DND-41 (cell line): ENCODE results near the gene ZCCHC18.

ENCODE experiments used
- ATAC-seq: fragments of 200-7000 bp; cut with Tn5 transposase; 3 replicates; pipeline ENCODE4 v1.9.1; 2021; ENCODE audit warnings: low read depth; ENCODE audit not compliant: insufficient read depth
- DNase-seq: peaks from one replicate; pipeline ENCODE4 v3.0.0-alpha.2; 2020
- H2AFZ ChIP-seq: 2 replicates; pipeline ENCODE4 v1.6.0; 2012; ENCODE audit warnings: low read depth, low read length
- H3K27ac ChIP-seq: 2 replicates; pipeline ENCODE4 v1.5.1; 2012; ENCODE audit warnings: low read length, inconsistent platforms
- H3K27me3 ChIP-seq: fragments of 200-600 bp; sonication (generic); 2 replicates; pipeline ENCODE4 v1.6.0; 2012; ENCODE audit warnings: low read length, mild to moderate bottlenecking, inconsistent platforms; ENCODE audit not compliant: insufficient read depth, poor library complexity
- H3K36me3 ChIP-seq: 2 replicates; pipeline ENCODE4 v1.5.1; 2012; ENCODE audit warnings: low read length, inconsistent platforms; ENCODE audit not compliant: insufficient read depth
- H3K4me1 ChIP-seq: 2 replicates; pipeline ENCODE4 v1.5.1; 2012; ENCODE audit warnings: mild to moderate bottlenecking, low read length; ENCODE audit not compliant: insufficient read depth
- H3K4me2 ChIP-seq: 2 replicates; pipeline ENCODE4 v1.6.0; 2012; ENCODE audit warnings: mild to moderate bottlenecking, moderate library complexity, low read length, inconsistent platforms; ENCODE audit not compliant: insufficient read depth
- H3K4me3 ChIP-seq, 2 experiments: fragments of 200-600 bp in 1 of 2; shearing (Covaris generic) in 1 of 2; 2 replicates each; pipeline ENCODE4 v1.5.1; 2012 to 2016; ENCODE audit warnings: inconsistent platforms in 2 of 2, low read length in 2 of 2, mild to moderate bottlenecking in 2 of 2, low read depth in 1 of 2, moderate library complexity in 1 of 2
- H3K79me2 ChIP-seq: 2 replicates; pipeline ENCODE4 v1.6.0; 2012; ENCODE audit warnings: low read length, inconsistent platforms; ENCODE audit not compliant: insufficient read depth
- H3K9ac ChIP-seq: 2 replicates; pipeline ENCODE4 v1.6.0; 2012; ENCODE audit warnings: low read depth, mild to moderate bottlenecking, inconsistent platforms, low read length, moderate library complexity
- H3K9me3 ChIP-seq: 2 replicates; pipeline ENCODE4 v1.5.1; 2012; ENCODE audit warnings: low read length, moderate library complexity, mild to moderate bottlenecking, inconsistent platforms; ENCODE audit not compliant: insufficient read depth, severe bottlenecking
- H4K20me1 ChIP-seq: 2 replicates; pipeline ENCODE4 v1.6.0; 2012; ENCODE audit warnings: low read length; ENCODE audit not compliant: insufficient read depth
- EZH2 ChIP-seq: IDR thresholded peaks from 3 replicates; pipeline ENCODE4 v1.6.1; 2012; ENCODE audit warnings: borderline replicate concordance, low read depth, mild to moderate bottlenecking, moderate library complexity, low read length, inconsistent platforms; ENCODE audit not compliant: severe bottlenecking
- TF ChIP-seq, protein P1 (sequence below): IDR thresholded peaks from 2 replicates; pipeline ENCODE4 v1.5.1; 2012; ENCODE audit warnings: borderline replicate concordance, low read length, moderate library complexity, mild to moderate bottlenecking; ENCODE audit not compliant: poor library complexity, severe bottlenecking; ENCODE audit errors: extremely low read depth

ZCCHC18 gene

DNA sequence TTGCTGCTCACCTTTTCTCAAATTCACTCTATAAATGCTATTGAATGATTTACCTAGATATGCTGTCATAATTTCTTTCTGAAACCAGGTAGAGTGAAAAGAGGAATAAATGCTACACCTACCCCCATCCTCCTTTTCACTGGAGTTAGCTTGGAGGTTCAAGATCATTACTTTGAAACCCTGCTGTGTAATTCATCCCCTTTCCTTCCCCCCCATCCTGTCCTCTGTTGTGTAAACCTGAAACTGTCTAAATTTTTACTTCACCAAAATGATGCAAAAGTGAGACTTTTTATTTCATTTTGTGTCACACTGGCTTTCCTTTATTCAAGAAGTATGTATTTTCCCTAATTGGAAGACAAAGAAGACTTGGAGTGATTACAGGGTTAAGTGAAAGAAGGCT lies 5.4 kb downstream of the ZCCHC18 start:
- no peak for TF ChIP-seq EZH2
- TF ChIP-seq, protein P1, sequence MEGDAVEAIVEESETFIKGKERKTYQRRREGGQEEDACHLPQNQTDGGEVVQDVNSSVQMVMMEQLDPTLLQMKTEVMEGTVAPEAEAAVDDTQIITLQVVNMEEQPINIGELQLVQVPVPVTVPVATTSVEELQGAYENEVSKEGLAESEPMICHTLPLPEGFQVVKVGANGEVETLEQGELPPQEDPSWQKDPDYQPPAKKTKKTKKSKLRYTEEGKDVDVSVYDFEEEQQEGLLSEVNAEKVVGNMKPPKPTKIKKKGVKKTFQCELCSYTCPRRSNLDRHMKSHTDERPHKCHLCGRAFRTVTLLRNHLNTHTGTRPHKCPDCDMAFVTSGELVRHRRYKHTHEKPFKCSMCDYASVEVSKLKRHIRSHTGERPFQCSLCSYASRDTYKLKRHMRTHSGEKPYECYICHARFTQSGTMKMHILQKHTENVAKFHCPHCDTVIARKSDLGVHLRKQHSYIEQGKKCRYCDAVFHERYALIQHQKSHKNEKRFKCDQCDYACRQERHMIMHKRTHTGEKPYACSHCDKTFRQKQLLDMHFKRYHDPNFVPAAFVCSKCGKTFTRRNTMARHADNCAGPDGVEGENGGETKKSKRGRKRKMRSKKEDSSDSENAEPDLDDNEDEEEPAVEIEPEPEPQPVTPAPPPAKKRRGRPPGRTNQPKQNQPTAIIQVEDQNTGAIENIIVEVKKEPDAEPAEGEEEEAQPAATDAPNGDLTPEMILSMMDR = no peak
- no peaks in the 10 kb centered on the region for H3K27me3 ChIP-seq
- DNase-seq = no peak

DNA sequence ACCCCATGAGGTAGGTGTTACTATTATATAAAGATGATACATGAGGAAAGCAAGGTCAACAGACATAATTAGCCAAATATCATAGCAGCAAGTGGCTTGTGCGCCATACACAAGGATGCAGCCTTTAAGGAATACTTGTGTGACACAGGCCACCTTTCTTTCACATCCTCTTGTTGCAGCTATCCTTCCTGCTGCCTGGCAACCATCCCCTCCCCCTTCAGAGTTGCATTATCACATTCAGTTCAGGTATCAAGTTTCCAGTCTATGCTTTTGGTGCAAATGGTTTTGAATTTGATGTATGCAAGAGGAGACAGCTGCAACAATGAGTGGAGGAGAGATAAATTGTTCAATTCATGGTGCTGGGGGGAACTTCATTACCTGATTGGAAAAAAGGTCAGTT lies 6.4 kb downstream of the ZCCHC18 start:
- Histone ChIP-seq H3K9ac (no peak overlapping the region), H4K20me1 (no peaks in the 10 kb centered on the region), H3K4me3 (no peak overlapping the region), H3K4me2 (no peak overlapping the region), H3K4me1 (peaks cover 7% of the 10 kb centered on the region; the same call in 1 of the 2 replicates), H3K36me3 (no peaks in the 10 kb centered on the region), H3K79me2 (no peaks in the 10 kb centered on the region), H3K9me3 (no peaks in the 10 kb centered on the region), H3K27me3 (no peaks in the 10 kb centered on the region), H2AFZ (no peak overlapping the region), H3K27ac (no peak overlapping the region)
- no peak for ATAC-seq
- no peak for TF ChIP-seq EZH2
- TF ChIP-seq, protein P1 = no peak
- DNase-seq = no peak

More for the DNA sequence above, 5.4 kb downstream of the ZCCHC18 start:
- Histone ChIP-seq H3K9ac (no peak overlapping the region), H3K4me3 (no peak overlapping the region), H3K4me1 (0 out of 2 replicates have a peak, but pooled peaks cover 2% of the 10 kb centered on the region), H4K20me1 (no peaks in the 10 kb centered on the region), H3K9me3 (no peaks in the 10 kb centered on the region), H3K27ac (no peak overlapping the region), H3K4me2 (no peak overlapping the region), H3K79me2 (no peaks in the 10 kb centered on the region), H2AFZ (no peak overlapping the region), H3K36me3 (no peaks in the 10 kb centered on the region)
- no peak for ATAC-seq

DNA sequence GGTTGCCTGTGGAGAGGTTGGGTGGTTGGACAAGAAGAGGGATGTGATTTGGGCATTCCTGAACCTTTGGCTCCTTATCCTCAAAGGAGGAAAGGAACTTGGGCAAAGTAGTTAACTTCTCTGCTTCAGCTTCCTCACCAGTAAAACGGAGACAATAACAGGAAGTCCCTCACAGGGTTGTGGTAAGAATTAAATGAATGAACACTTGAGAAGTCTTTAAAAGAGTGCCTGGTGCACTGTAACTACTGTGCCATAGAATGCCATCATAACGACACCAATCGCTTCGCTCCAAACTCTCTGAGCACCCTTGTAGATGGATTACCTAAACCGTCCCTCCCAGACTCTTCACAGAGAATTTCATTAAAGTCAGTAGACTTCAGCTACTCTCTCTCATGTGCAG lies 10.5 kb downstream of the ZCCHC18 start:
- Histone ChIP-seq H2AFZ (no peak overlapping the region), H3K27me3 (no peaks in the 10 kb centered on the region), H4K20me1 (no peaks in the 10 kb centered on the region), H3K9me3 (no peaks in the 10 kb centered on the region), H3K36me3 (no peaks in the 10 kb centered on the region), H3K4me2 (no peak overlapping the region), H3K4me1 (peaks cover 7% of the 10 kb centered on the region; the same call in 1 of the 2 replicates), H3K27ac (no peak overlapping the region), H3K4me3 (no peak overlapping the region), H3K79me2 (no peaks in the 10 kb centered on the region), H3K9ac (no peak overlapping the region)
- DNase-seq (no peak), ATAC-seq (peak; percentile 55; the same call in 1 of the 3 replicates)
- TF ChIP-seq, protein P1 = no peak
- no peak for TF ChIP-seq EZH2

DNA sequence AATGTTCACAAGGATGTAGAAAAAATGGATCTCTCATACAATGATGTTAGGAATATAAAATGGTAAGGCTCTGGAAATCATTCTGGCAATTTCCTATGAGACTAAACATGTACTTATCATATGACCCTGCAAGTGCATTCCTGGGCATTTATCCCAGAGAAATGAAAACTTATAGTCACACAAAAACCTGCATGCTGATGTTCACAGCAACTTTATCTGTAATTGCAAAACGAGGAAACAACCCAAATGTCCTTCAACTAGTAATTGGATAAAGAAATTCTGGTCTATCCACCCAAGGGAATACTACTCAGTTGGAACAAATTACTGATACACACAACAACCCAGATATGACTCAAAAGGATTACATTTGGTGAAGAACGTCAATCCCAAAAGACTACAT lies 14.5 kb downstream of the ZCCHC18 start:
- no peaks in the 10 kb centered on the region for H3K27me3 ChIP-seq
- no peaks in the 10 kb centered on the region for H3K9me3 ChIP-seq
- DNase-seq (no peak), ATAC-seq (no peak)
- no peak overlapping the region for H2AFZ ChIP-seq
- no peak overlapping the region for H3K4me3 ChIP-seq
- no peak overlapping the region for H3K9ac ChIP-seq
- H3K27ac ChIP-seq = no peak overlapping the region
- H3K4me2 ChIP-seq = no peak overlapping the region
- no peaks in the 10 kb centered on the region for H4K20me1 ChIP-seq
- no peaks in the 10 kb centered on the region for H3K79me2 ChIP-seq
- H3K36me3 ChIP-seq = peaks cover 7% of the 10 kb centered on the region; the same call in 1 of the 2 replicates
- peaks cover 7% of the 10 kb centered on the region; the same call in 1 of the 2 replicates for H3K4me1 ChIP-seq
- TF ChIP-seq, protein P1 = no peak
- no peak for TF ChIP-seq EZH2
